Heart left ventricle (tissue), 13 donors: ENCODE measurements around the gene KRT2.

Experiments used
- POLR2A ChIP-seq, 2 donors: fragments of 450-650 bp; IDR thresholded peaks; one replicate each; pipeline ENCODE4 v1.6.1; 2017; ENCODE audit warnings: antibody characterized with exemption in 2 of 2, mild to moderate bottlenecking in 2 of 2, moderate library complexity in 2 of 2
- TF ChIP-seq, protein P1 (sequence below), 12 donors: fragments of 200-600 bp; sonication (generic) in 4 of 12; IDR thresholded peaks; one replicate each; pipeline versions ENCODE4 v1.5.0 to v1.8.0; 2018 to 2022; ENCODE audit warnings: antibody characterized with exemption in 12 of 12, mild to moderate bottlenecking in 5 of 12
- donor health status: ischemic (EF 13 %, LVEDD 7.1; RV severe dilation, severe dysfunction).
- donor health status: DM: no; HTN: yes; CAD: no.
- donor health status: DM: no; HTN: no; CAD: no.
- donor health status: ischemic (EF 25% LVEDD 6.9; RV normal size, moderate dysfunction).
- donor health status: ischemic (EF 25% LVEDD 5.7; RV mildly dilated, moderate dysfunction).
- donor health status: ischemic (EF 35%, LVEDD 5.7; RV mildly dilated, moderate dysfunction).
- donor health status: nonischemic (EF 11% LVEDD 7.7; RV severe dilation, severe dysfunction).
- donor health status: DM: yes; HTN: yes; CAD: no.
- donor health status: PGD.
- donor health status: ischemic (EF 29% LVEDD 5.4; RV normal size, mild dysfunction).
- donor health status: nonischemic (EF 23%, LVEDD 6.1; RV moderate dilation, normal function).

DNA sequence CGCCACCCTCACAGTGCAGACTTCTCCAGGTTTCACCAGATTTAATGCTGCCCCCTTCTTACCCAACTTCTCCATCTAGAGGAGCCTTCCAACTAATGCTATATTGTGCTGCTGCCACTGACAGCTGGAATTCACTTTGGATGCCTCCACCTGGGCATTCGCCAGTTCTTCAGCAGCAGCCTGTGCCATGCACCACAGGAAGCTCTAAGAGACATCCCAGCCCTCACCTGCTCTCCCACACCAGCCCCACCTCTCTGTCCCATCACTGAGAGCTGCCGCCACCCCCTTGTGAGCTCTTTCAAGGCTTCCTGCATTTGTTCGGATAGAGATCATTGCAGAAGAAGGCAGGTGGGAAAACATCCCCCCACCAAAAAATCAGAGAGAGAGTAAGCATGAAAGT lies 4.6 kb upstream of the KRT2 start:
- TF ChIP-seq POLR2A (IDR thresholded peaks at IDR 0.05) = no peak
- TF ChIP-seq, protein P1, sequence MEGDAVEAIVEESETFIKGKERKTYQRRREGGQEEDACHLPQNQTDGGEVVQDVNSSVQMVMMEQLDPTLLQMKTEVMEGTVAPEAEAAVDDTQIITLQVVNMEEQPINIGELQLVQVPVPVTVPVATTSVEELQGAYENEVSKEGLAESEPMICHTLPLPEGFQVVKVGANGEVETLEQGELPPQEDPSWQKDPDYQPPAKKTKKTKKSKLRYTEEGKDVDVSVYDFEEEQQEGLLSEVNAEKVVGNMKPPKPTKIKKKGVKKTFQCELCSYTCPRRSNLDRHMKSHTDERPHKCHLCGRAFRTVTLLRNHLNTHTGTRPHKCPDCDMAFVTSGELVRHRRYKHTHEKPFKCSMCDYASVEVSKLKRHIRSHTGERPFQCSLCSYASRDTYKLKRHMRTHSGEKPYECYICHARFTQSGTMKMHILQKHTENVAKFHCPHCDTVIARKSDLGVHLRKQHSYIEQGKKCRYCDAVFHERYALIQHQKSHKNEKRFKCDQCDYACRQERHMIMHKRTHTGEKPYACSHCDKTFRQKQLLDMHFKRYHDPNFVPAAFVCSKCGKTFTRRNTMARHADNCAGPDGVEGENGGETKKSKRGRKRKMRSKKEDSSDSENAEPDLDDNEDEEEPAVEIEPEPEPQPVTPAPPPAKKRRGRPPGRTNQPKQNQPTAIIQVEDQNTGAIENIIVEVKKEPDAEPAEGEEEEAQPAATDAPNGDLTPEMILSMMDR (IDR thresholded peaks at IDR 0.05) = no peak
